Stimulated activated CD8-positive, alpha-beta memory T cell treated with anti-CD3 and anti-CD28 coated beads, Interleukin-15, amount 100 ng/mL, for 4 hours (primary cell): ENCODE results near the gene NFIC.
"Not testable (repeated sequence)": the region's sequence is repeated elsewhere in the genome, so short reads cannot be mapped to it uniquely, and the experiment has no call there.

ENCODE experiments used
- DNase-seq, 2 donors: peaks; one replicate each; pipeline ENCODE4 v3.0.0-alpha.2; 2020; ENCODE audit warnings: low read depth in 2 of 2

Gene NFIC

GRCh38 chr19:3398114-3398899, 31.9 kb downstream of the NFIC start:
- DNase-seq: no peak

GRCh38 chr19:3398900-3399278, 32.5 kb downstream of the NFIC start:
- no peak for DNase-seq

- DNase-seq: not testable (repeated sequence)
These were observed 32.9 kb downstream of the NFIC start for GRCh38 chr19:3399311-3399710.

GRCh38 chr19:3401004-3401768, 34.8 kb downstream of the NFIC start:
- no peak for DNase-seq

DNA sequence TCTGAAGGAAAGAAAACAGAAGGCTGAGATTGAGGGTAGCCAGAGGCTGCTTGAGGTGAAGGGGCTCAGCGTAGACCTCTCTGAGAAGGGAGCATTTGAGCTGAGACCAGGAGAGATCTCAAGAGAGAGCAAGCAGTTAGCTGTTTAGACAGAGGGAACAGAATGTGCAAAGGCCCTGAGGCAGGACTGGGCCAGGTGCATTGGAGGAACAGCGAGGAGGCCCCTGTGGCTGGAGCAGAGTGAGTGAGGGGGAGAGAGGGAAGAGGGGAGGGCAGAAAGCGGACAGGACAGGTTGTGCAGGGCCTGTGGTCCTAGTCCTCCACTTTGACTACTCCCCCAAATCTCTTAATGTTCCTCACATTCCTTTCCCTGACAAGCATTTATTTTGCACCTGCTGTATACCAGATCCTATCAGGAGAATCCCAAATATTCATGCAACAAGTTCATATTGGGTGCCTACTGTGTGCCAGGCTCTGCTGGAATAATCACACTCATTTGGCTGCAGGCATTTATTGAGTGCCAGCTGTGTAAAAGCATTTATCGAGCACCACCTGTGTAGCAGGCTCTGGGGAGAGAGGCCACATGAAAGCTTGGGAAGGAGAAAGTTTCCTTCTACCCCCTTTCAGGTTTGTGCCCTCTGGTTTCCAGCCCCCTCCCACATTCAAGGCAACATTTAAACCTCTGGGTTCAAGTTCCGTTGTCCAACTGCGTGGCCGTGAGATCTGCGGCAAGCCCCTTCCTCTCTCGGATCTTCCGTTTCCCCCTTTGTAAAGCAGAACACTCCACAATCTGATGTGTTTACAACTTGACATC, 36.5 kb downstream of the NFIC start:
- no peak for DNase-seq

GRCh38 chr19:3403489-3404323, 37.3 kb downstream of the NFIC start:
- no peak for DNase-seq

DNA sequence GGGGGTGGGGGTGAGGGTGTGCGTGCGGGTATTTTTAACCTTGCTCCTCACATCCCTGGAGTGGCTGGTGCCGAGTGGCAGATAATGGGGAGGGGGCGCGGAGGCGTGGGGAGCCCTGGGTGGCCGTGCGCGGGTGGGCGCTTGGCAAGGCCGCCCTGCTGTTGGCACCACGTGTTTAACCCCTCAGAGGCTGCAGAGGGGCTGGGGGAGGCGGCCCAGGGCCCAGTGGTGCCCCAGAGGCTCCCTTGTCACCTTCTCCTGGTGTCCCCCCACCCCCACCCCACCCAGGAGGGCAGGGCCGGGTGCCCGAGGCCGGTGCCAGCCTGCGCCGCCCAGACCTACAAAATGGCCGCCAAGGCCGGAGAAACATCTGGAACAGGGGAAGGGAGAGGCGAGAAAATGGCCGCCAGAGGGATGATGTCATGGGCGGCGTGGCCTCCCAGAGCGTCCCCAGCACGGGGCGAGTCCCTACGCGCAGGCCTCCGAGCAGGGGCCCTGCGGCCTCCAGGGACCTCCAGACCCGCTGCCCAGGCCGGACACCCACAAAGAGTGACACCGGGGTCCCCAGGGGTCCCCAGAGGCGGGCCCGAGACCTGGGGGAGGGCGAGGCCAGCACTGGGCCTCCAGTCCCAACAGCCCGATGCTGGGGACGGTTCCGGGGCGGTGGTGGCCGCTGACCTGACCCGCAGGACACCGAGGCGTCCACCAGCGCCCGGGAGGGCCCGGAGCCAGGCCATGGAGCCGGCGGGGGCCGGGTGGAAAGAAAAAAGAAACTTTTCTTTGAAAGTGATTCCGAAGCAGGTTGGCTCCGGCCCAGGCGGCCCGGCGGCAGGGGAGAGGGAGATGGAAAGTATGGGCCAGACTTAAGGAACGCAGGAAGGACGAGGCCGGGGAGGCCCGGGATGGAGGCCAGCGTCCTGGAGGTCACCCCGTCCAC, 38.2 kb downstream of the NFIC start:
- no peak for DNase-seq

GRCh38 chr19:3405261-3405653, 38.9 kb downstream of the NFIC start:
- no peak for DNase-seq

DNA sequence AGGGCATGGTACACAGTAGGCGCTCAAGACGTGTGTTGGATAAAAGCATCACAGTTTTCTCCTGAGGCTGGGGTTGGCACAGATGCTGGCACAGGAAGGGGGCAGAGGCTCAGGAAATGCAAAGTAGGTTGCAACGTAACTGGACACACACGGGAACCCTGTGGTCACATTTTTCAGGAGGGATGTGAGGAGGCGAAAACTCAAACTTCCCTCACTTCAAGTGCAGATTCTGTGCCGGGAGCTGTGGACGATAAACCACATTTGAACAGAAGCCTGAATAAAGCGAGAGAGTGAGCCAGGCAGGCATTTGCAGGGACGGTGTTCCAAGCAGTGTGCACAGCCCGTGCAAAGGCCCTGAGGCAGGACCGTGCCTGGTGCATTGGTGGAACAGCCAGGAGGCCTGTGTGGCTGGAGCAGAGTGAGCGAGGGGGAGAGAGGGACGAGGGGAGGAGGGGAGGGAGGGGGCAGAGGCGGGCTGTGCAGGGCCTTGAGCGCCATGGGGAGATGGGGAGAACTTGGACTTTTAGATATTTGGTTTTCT, 40.3 kb downstream of the NFIC start:
- no peak for DNase-seq

DNA sequence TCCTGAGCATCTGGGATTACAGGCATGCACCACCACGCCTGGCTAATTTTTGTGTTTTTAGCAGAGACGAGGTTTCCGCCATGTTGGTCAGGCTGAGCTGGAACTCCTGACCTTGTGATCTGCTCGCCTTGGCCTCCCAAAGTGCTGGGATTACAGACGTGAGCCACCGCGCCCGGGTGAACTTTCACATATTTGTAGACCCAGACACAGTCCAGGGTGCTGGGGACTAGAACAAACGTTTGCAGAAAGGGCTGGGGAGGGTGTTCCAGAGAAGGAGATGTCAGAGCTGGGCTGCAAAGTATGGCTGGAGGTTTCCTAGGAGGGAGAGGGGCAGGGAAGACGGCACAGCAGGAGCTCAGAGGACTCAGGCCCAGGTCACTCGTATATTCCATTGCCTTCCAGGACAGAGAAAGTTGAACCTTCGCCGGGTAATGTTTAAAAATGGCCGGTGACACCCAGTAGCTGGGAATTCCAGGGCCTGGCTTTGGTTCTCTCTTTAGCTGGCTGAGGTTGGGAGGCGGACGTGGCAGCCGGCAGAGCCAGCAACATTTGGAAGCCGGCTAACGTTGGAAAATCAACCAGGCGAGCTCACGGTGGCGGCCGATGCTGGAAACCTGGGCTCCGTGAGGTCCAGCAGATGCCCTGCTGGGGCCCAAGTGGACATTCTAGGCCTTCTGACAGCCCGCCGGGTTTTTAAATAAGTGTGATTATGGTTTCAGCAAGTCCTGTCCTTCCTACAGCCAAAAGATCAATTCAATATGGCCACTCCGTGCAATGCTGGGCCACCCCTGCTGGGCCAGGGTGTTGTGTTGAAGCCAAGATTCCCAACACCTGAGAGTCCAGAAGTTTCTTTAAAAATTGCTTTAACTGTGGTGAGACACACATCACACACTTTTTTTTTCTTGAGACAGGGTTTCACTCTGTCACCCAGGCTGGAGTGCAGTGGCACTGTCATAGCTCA, 41.5 kb downstream of the NFIC start:
- DNase-seq: no peak

- DNase-seq: no peak
These were observed 42.6 kb downstream of the NFIC start for GRCh38 chr19:3408996-3409345.

DNA sequence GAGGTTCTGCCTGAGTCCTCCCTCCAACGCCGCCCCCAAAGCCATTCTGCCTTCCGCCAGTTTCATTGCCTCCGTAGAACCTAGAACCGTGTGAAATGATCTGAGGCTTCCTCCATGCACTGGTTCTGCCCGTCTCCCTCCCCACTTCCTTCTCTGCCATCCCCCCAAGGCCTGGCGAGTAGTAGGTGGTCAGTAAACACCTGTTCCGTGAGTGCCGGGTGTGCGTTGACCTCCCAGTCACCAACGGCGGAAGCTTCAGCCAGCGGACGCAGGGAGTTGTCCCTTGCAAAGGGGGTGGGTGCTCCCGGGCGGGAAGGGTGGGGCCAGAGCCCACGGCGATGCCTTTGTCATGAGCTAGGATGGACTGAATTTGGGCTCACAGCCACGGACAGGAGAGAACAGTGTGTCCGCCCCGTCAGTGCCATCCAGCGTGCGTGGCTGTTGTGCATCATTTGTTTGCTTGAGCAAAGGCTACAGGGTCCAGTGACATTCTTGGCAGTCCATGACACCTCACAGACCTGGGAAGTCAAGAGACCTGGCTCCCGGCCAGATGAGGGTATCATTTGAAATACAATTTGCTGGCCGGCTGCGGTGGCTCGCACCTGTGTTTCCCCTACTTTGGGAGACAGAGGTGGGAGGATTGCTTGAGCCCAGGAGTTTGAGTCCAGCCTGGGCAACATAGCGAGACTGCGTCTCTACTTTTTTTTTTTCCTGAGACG, 43.1 kb downstream of the NFIC start:
- DNase-seq: no peak

GRCh38 chr19:3411636-3412035, 45.3 kb downstream of the NFIC start:
- no peak for DNase-seq

GRCh38 chr19:3412066-3412465, 45.7 kb downstream of the NFIC start:
- DNase-seq: no peak

DNA sequence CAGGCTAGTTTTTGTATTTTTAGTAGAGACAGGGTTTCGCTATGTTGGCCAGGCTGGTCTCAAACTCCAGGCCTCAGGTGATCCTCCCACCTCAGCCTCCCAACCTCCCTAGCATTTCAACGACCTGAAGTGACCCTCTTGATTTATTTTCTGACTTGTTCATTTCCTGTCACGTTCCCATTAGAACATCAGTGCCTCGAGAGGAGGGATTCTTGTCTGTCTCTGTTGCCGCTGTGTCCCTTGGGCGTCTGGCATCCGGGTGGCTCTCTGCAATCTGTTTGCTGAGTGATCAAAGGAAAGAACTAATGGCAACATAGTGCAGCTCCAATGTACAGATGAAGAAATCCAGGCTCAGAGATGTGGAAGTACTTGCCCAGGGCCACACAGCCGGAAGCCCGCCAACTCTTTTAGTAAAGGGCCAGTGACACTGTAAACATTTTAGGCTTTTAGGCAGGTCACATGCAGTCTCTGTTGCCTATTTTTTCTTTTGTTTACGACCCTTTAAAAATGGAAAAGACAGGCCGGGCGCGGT, 47.5 kb downstream of the NFIC start:
- DNase-seq: no peak

DNA sequence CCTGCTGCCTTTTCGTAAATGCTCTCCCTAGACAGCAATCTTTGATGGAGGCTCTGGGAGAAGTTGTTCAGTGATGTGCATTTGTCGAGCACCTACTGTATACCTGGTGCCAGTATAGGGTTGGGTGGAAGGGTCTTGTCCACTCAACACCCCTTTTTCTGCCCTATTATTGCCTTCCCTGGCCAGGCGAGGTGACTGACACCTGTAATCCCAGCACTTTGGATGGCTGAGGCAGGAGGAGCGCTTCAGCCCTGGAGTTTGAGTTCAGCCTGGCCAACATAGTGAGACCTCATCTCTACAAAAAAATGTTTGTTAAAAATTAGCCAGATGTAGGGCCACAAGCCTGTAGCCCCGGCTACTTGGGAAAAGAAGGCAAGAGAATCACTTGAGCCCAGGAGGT, 49.3 kb downstream of the NFIC start:
- no peak for DNase-seq

DNA sequence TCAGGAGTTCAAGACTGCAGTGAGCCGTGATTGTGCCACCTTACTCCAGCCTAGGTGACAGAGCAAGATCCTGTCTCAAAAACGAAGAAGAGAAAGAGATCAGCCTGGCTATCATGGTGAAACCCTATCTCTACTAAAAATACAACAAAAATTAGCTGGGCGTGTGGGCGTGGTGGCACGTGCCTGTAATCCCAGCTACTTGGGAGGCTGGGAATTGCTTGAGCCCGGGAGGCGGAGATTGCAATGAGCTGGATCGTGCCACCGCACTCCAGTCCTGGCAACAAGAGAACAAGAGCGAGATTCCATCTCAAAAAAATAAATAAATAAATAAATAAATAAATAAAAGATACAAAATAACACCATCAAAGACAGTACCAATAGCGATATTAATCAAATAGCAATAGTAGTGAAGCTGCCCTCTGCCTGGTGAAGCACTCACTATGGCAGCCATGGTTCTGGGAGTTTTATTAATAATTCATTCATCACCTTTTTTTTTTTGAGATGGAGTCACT, 53.9 kb downstream of the NFIC start:
- no peak for DNase-seq
